Thoracic aorta (tissue), 2 donors: ENCODE measurements around the gene CAPN15. TPM values are rescaled to one million over a fixed set of nuclear protein-coding genes. Genes with fewer than 3 reads are reported as not detected.

Source experiments
- ATAC-seq: fragments of 150-250 bp; one replicate; pipeline ENCODE4 v1.8.0; 2017; ENCODE audit warnings: low read depth; ENCODE audit not compliant: insufficient number of reproducible peaks, low FRiP score
- DNase-seq: peaks from one replicate; pipeline ENCODE4 v3.0.0-alpha.2; 2020; ENCODE audit warnings: low spot score
- H3K27ac ChIP-seq, 2 donors: fragments of 200-600 bp; sonication (generic); 1 replicate in 1 of 2; 2 replicates in 1 of 2; pipeline ENCODE4 v1.5.1; 2016; ENCODE audit warnings: mild to moderate bottlenecking in 2 of 2, moderate library complexity in 2 of 2
- H3K27me3 ChIP-seq: fragments of 200-600 bp; sonication (generic); replicated peaks from 2 replicates; pipeline ENCODE4 v1.6.0; 2016; ENCODE audit warnings: mild to moderate bottlenecking; ENCODE audit not compliant: insufficient read depth
- H3K36me3 ChIP-seq: fragments of 200-600 bp; sonication (generic); one replicate; pipeline ENCODE4 v1.5.1; 2016
- H3K4me1 ChIP-seq, 2 donors: fragments of 200-600 bp; sonication (generic); 1 replicate in 1 of 2; 2 replicates in 1 of 2; pipeline versions ENCODE4 v1.5.1 to v1.6.0; 2016; ENCODE audit warnings: low read depth in 2 of 2, mild to moderate bottlenecking in 1 of 2; ENCODE audit not compliant: control insufficient read depth in 1 of 2
- H3K4me3 ChIP-seq: fragments of 200-600 bp; sonication (generic); 2 replicates; pipeline ENCODE4 v1.5.1; 2016; ENCODE audit warnings: mild to moderate bottlenecking
- H3K9me3 ChIP-seq: fragments of 200-600 bp; sonication (generic); 2 replicates; pipeline ENCODE4 v1.5.1; 2016
- CTCF ChIP-seq: fragments of 200-600 bp; sonication (generic); IDR thresholded peaks from one replicate; pipeline ENCODE4 v1.5.1; 2019; ENCODE audit warnings: antibody characterized with exemption
- total RNA-seq, 2 donors: library from RNA; depleted of rRNA; stranded (reverse); fragments of >200 nt; gene quantifications; one replicate each; pipeline versions ENCODE4 v1.1.0 to v1.2.3, GENCODE V29; 2016

Gene CAPN15
- total RNA-seq, 2 donors from 2014 or later: 46.2 to 96.6 TPM

DNA sequence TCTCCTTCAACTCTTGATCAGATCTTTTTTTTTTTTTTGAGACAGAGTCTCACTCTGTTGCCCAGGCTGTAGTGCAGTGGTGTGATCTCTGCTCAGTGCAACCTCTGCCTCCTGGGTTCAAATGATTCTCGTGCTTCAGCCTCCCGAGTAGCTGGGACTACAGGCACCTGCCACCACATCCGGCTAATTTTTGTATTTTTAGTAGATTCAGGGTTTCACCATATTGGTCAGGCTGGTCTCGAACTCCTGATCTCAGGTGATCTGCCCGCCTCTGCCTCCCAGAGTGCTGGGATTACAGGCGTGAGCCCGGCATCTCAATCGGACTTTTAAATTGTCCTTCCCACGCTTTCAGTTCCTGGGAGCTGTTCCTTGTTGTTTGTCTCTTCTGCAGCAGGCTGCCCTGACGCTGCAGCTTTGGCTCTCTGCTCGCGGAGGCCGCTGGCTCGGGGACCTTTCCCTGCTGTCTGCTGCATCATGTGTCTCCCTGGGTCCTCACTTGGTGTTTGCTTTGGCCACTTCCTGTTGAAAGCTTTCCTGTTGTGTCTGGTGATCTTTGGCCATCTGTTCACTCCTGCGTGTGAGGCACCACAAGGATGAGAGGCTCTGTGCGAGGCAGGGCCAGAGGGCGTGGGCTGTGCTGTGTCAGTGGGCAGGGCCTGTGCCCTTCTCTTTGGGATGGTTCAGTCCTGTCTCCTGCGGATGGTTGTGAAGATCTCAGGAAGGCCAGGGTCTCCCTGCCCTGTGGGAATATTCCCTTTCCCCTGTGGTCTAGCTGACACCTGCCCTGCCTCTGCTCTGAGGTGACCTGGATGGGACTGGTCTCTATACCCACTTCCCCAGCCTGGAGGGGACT, 18.4 kb upstream of the CAPN15 start:
- Histone ChIP-seq H3K36me3 (peaks cover 19% of the 10 kb centered on the region), H3K27ac (no peak overlapping the region)
- TF ChIP-seq CTCF: no peak

GRCh38 chr16:510066-510825, 17.3 kb upstream of the CAPN15 start:
- ATAC-seq: no peak
- H3K27me3 ChIP-seq: no peaks in the 10 kb centered on the region
- H3K9me3 ChIP-seq: no peaks in the 10 kb centered on the region
- H3K27ac ChIP-seq: no peak overlapping the region
- peaks cover 24% of the 10 kb centered on the region for H3K36me3 ChIP-seq
- H3K4me1 ChIP-seq: no peaks in the 10 kb centered on the region
- DNase-seq: no peak
- H3K4me3 ChIP-seq: no peak overlapping the region
- no peak for TF ChIP-seq CTCF

More for the DNA sequence above, 18.4 kb upstream of the CAPN15 start:
- ATAC-seq (no peak), DNase-seq (no peak)
- H3K9me3 ChIP-seq: no peaks in the 10 kb centered on the region
- H3K27me3 ChIP-seq: no peaks in the 10 kb centered on the region
- H3K4me3 ChIP-seq: no peak overlapping the region
- no peaks in the 10 kb centered on the region for H3K4me1 ChIP-seq

DNA sequence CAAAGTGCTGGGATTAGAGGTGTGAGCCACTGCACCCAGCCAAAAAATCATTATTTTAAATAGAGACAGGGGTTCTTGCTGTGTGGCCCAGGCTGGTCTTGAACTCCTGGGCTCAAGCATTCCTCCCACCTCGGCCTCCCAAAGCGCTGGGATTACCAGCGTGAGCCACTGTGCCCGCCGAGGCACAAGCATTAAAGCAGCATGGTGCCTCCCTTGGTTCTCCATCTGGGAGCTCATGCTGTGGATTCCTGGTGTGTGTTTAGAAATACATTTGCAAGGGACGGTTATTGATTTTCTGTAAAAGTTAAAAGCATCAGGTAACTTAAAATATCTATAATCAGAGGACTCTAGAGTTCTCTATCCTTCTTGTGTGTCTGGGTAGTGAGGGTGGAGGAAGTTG, 14.7 kb upstream of the CAPN15 start:
- H3K27ac ChIP-seq: no peak overlapping the region
- TF ChIP-seq CTCF: no peak
- peaks cover 8% of the 10 kb centered on the region for H3K36me3 ChIP-seq
- H3K27me3 ChIP-seq: no peaks in the 10 kb centered on the region
- no peaks in the 10 kb centered on the region for H3K4me1 ChIP-seq
- ATAC-seq (no peak), DNase-seq (no peak)
- no peak overlapping the region for H3K4me3 ChIP-seq
- H3K9me3 ChIP-seq: no peaks in the 10 kb centered on the region

DNA sequence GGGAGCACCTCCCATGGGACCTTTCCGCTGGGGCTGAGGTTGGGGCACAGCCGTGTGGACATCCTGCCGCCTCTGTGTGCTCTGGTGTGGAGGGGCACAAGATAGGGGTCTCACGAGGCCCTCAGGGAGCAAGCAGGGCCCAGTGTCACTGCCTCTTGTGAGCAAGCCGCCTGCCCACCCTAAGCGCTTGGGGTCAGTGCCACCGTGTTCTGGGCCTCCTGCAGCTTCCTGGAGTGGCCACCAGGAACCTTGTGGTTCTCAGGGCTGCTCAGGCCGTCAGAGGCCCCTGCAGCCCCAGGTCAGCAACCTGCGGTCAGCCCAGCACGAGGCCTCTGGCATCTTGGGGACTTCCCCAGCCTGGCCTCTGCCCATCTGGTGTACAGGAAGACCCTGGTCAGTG, 13.6 kb upstream of the CAPN15 start:
- no peak for TF ChIP-seq CTCF

DNA sequence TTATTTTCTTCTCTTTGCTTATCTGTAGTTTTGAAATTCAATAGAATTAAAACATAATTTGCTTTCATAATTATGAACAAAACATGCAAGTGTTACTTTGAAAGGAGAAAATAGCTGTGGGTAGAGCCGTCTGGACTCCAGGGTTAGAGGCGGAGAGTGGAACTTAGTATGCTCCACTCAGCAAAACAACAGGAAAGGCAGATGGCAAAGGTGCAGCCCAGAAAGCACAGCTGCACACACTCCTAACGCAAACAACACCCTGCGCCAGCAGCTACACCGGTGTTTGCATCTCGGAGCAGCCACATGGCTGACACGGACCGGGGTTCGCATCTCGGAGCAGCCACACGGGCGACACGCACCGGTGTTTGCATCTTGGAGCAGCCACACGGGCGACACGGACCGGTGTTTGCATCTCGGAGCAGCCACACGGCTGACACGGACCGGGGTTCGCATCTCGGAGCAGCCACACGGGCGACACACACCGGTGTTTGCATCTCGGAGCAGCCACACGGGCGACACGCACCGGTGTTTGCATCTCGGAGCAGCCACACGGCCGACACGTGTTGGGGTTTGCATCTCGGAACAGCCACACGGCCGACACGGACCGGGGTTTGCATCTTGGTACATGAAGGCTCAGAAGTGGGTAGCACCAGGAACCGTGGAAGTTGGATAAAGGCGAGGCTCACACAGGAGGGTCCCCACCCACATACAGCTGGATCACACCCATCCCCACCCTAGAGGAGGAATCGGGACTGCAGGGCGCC, 12.2 kb upstream of the CAPN15 start:
- DNase-seq (no peak), ATAC-seq (no peak)
- H3K27me3 ChIP-seq: no peaks in the 10 kb centered on the region
- TF ChIP-seq CTCF: no peak
- no peak overlapping the region for H3K4me3 ChIP-seq
- no peaks in the 10 kb centered on the region for H3K4me1 ChIP-seq
- no peaks in the 10 kb centered on the region for H3K9me3 ChIP-seq
- peaks cover 15% of the 10 kb centered on the region for H3K36me3 ChIP-seq
- H3K27ac ChIP-seq: no peak overlapping the region

More for the DNA sequence above, 13.6 kb upstream of the CAPN15 start:
- Histone ChIP-seq H3K27ac (no peak overlapping the region), H3K36me3 (peaks cover 5% of the 10 kb centered on the region), H3K9me3 (no peaks in the 10 kb centered on the region), H3K4me3 (no peak overlapping the region), H3K27me3 (no peaks in the 10 kb centered on the region), H3K4me1 (no peaks in the 10 kb centered on the region)
- ATAC-seq: no peak
- no peak for DNase-seq
